Suprapubic skin (tissue), 4 donors: Measurements from ENCODE around the gene SREBF1. TPM values are rescaled to one million over a fixed set of nuclear protein-coding genes. Genes with fewer than 3 reads are reported as not detected.

Source experiments
- DNase-seq, 2 donors: peaks; one replicate each; pipeline ENCODE4 v3.0.0-alpha.2; 2019; ENCODE audit warnings: low spot score in 2 of 2
- H3K27ac ChIP-seq: fragments of 200-600 bp; sonication (generic); one replicate; pipeline ENCODE4 v1.5.1; 2019
- H3K27me3 ChIP-seq: fragments of 200-600 bp; sonication (generic); one replicate; pipeline ENCODE4 v1.5.1; 2019
- H3K36me3 ChIP-seq: fragments of 200-600 bp; sonication (generic); one replicate; pipeline ENCODE4 v1.5.1; 2019
- H3K4me1 ChIP-seq: fragments of 200-600 bp; sonication (generic); one replicate; pipeline ENCODE4 v1.5.1; 2019
- H3K4me3 ChIP-seq: fragments of 200-600 bp; sonication (generic); one replicate; pipeline ENCODE4 v1.5.1; 2019; ENCODE audit warnings: mild to moderate bottlenecking
- H3K9me3 ChIP-seq: fragments of 200-600 bp; sonication (generic); one replicate; pipeline ENCODE4 v1.5.1; 2019
- EP300 ChIP-seq: sonication (generic); formaldehyde crosslinking; IDR thresholded peaks from one replicate; pipeline ENCODE4 v1.6.1; 2017; ENCODE audit warnings: antibody characterized with exemption
- POLR2A ChIP-seq, 2 donors: fragments of 450-650 bp; IDR thresholded peaks; one replicate each; pipeline ENCODE4 v1.6.1; 2017; ENCODE audit warnings: antibody characterized with exemption in 2 of 2, mild to moderate bottlenecking in 2 of 2, moderate library complexity in 2 of 2
- POLR2AphosphoS5 ChIP-seq, 3 donors: sonication (generic); formaldehyde crosslinking; IDR thresholded peaks; one replicate each; pipeline ENCODE4 v1.6.1; 2017; ENCODE audit warnings: antibody characterized with exemption in 3 of 3
- WGBS: methylation state at CpG from one replicate; pipeline ENCODE4 v1.1.5; 2018; 5-methylcytosine and 5-hydroxymethylcytosine counted together
- total RNA-seq, 4 donors: library from RNA; depleted of rRNA; stranded (reverse); fragments of >200 nt; gene quantifications; one replicate each; pipeline ENCODE4 v1.1.0, GENCODE V29; 2016
- TF ChIP-seq, protein P1 (sequence below), 2 donors: fragments of 200-600 bp in 1 of 2; fragments of 450-650 bp in 1 of 2; sonication (generic) in 1 of 2; IDR thresholded peaks; one replicate each; pipeline ENCODE4 v1.5.1; 2016 to 2019; ENCODE audit warnings: antibody characterized with exemption in 2 of 2, mild to moderate bottlenecking in 1 of 2, moderate library complexity in 1 of 2

Gene SREBF1
- total RNA-seq, 4 donors from 2014 or later = 78.1 to 124 (median 91.7) TPM

DNA sequence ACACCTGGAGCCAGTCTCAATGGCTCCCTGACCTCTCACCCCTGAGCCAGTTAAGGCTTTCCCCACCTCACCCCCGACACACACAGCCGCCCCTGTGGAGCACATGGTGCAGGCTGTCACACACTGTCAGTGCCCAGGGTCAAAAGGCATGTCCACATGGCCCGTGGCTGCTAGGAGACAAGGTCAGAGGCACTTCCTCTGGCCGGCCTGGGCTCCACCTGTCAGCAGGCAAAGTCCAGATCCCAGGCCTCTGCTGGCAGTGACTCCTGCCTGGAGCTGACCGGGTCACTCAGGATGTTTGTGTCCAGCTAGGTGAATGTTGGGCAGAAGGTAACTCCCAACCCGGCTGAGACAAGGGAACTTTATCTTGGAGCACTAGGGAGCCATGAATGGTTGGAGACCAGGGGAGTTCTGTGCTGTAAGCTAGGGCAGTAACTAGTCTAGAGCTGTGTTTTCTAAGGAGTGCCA lies 6.0 kb downstream of the SREBF1 start:
- H3K36me3 ChIP-seq = no peaks in the 10 kb centered on the region
- peak overlapping the region; percentile 34 for H3K27ac ChIP-seq
- H3K4me3 ChIP-seq = no peak overlapping the region
- H3K9me3 ChIP-seq = no peaks in the 10 kb centered on the region
- DNase-seq = no peak
- H3K27me3 ChIP-seq = no peaks in the 10 kb centered on the region
- peaks cover 71% of the 10 kb centered on the region for H3K4me1 ChIP-seq
- no peak for TF ChIP-seq POLR2A (IDR thresholded peaks at IDR 0.05)
- no peak for TF ChIP-seq POLR2AphosphoS5 (IDR thresholded peaks at IDR 0.05)
- TF ChIP-seq, protein P1, sequence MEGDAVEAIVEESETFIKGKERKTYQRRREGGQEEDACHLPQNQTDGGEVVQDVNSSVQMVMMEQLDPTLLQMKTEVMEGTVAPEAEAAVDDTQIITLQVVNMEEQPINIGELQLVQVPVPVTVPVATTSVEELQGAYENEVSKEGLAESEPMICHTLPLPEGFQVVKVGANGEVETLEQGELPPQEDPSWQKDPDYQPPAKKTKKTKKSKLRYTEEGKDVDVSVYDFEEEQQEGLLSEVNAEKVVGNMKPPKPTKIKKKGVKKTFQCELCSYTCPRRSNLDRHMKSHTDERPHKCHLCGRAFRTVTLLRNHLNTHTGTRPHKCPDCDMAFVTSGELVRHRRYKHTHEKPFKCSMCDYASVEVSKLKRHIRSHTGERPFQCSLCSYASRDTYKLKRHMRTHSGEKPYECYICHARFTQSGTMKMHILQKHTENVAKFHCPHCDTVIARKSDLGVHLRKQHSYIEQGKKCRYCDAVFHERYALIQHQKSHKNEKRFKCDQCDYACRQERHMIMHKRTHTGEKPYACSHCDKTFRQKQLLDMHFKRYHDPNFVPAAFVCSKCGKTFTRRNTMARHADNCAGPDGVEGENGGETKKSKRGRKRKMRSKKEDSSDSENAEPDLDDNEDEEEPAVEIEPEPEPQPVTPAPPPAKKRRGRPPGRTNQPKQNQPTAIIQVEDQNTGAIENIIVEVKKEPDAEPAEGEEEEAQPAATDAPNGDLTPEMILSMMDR (IDR thresholded peaks at IDR 0.05) = no peak
- no peak for TF ChIP-seq EP300
- WGBS = 80% methylated on average over 4 of the region's 6 CpGs

- Histone ChIP-seq H3K4me3 (no peak overlapping the region), H3K27me3 (no peaks in the 10 kb centered on the region), H3K27ac (no peak overlapping the region), H3K9me3 (no peaks in the 10 kb centered on the region), H3K4me1 (peaks cover 71% of the 10 kb centered on the region), H3K36me3 (no peaks in the 10 kb centered on the region)
- no peak for DNase-seq
- no peak for TF ChIP-seq EP300
- no peak for TF ChIP-seq POLR2AphosphoS5 (IDR thresholded peaks at IDR 0.05)
- no peak for TF ChIP-seq POLR2A (IDR thresholded peaks at IDR 0.05)
- TF ChIP-seq, protein P1 (IDR thresholded peaks at IDR 0.05) = no peak
- 90% methylated on average over 2 of the region's 2 CpGs for WGBS
Observed at GRCh38 chr17:17830269-17830567, 6.6 kb downstream of the SREBF1 start.

- Histone ChIP-seq H3K36me3 (no peaks in the 10 kb centered on the region), H3K9me3 (no peaks in the 10 kb centered on the region), H3K27me3 (no peaks in the 10 kb centered on the region), H3K4me1 (peaks cover 74% of the 10 kb centered on the region), H3K27ac (peak overlapping the region; percentile 92), H3K4me3 (no peak overlapping the region)
- TF ChIP-seq EP300 (no peak), POLR2A (IDR thresholded peaks at IDR 0.05) (no peak), POLR2AphosphoS5 (IDR thresholded peaks at IDR 0.05) (no peak)
- TF ChIP-seq, protein P1 (IDR thresholded peaks at IDR 0.05) = no peak
- WGBS = 80% methylated on average over 11 of the region's 13 CpGs
- DNase-seq = no peak
Observed at GRCh38 chr17:17827826-17828621, 8.8 kb downstream of the SREBF1 start.

DNA sequence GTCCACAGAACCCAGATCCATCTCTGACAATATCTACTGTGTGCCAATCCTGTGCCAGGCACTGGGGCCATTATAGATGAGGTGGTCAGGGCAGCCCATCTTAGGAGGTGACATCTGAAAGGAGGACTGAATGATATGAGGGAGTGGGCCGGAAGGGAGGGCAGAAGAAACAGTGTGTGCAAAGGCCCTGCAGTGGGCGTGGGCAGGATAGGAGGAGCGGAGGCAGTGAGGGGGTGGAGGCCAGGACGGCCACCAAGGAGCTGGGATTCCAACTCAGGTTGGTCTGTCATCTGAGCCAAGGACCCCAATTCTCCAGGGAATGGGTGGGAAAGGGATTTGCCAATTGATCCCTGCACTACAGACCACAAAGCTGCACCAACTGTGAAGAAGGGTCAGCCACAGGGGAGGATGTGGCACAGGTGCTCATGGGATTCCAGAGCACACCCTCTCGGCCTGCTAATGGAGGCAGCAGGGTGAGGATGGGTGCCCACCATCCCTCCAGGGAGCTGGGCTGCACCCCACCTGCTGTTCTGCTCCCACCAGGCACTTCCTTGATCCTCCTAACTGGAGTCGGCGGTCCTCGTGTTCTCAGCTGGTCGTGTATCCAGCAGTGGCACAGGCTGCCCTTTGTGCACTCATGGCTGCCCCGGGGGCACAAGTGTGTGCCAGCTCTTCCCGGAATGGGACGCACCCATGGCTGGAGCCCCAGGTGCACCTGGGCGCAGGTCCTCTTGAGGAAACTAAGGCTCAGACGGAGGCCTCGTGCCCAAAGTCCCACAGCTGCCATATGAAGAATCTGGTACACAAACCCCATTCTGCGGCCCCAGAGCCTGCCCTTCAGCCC lies 9.6 kb downstream of the SREBF1 start:
- TF ChIP-seq, protein P1 (IDR thresholded peaks at IDR 0.05) = no peak
- TF ChIP-seq POLR2A (IDR thresholded peaks at IDR 0.05) = no peak
- WGBS = 88% methylated on average over 4 of the region's 16 CpGs
- H3K27ac ChIP-seq = peak overlapping the region; percentile 92

DNA sequence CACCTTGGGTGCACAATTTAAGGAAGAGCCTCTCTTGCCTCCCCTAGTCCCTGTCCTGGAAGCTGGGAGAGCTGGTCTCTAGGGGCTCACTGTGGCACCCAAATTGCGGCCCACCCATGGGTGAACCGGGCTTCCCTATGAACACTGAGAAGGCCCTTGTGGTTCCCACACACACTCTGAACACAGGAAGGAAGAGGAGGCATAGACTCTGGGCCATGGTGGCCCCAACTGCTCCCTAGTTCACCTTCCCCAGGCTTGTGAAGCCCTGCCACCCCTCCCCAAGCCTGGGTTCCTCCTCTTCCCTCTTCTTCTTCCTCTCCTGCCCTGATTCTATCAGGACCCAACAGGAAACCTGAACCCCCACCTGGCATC lies 10.5 kb downstream of the SREBF1 start:
- TF ChIP-seq POLR2AphosphoS5 (IDR thresholded peaks at IDR 0.05) (no peak), POLR2A (IDR thresholded peaks at IDR 0.05) (no peak), EP300 (no peak)
- TF ChIP-seq, protein P1 (IDR thresholded peaks at IDR 0.05) = no peak
- Histone ChIP-seq H3K4me1 (peaks cover 82% of the 10 kb centered on the region), H3K36me3 (no peaks in the 10 kb centered on the region), H3K9me3 (no peaks in the 10 kb centered on the region), H3K4me3 (no peak overlapping the region), H3K27ac (peak overlapping the region; percentile 92), H3K27me3 (no peaks in the 10 kb centered on the region)
- WGBS = 100% methylated on average over 1 of the region's 2 CpGs
- DNase-seq = no peak

More for the DNA sequence above, 9.6 kb downstream of the SREBF1 start:
- Histone ChIP-seq H3K9me3 (no peaks in the 10 kb centered on the region), H3K27me3 (no peaks in the 10 kb centered on the region), H3K4me1 (peaks cover 82% of the 10 kb centered on the region), H3K4me3 (no peak overlapping the region), H3K36me3 (no peaks in the 10 kb centered on the region)
- DNase-seq = no peak
